A549 (cell line): ENCODE results near the gene ASAP2. TPM values are rescaled to one million over a fixed set of nuclear protein-coding genes. Genes with fewer than 3 reads are reported as not detected.

Source experiments
- ATAC-seq, 2 experiments: fragments of 200-7000 bp in 1 of 2; fragments of >200 bp in 1 of 2; cut with Nextera tagmentation in 1 of 2; cut with Tn5 transposase in 1 of 2; 3 replicates each; pipeline versions ENCODE4 v1.8.0 to v1.9.1; 2018 to 2020; ENCODE audit warnings: mild to moderate bottlenecking in 1 of 2, moderate library complexity in 1 of 2
- CTCF ChIA-PET: fragments of 300-600 bp; sonication (Branson Sonifier 250); formaldehyde crosslinking; extraction: SDS; loops from one replicate; lab custom pipeline; 2021; ENCODE audit warnings: antibody characterized with exemption, inconsistent platforms; lab: Yijun Ruan, JAX
- POLR2A ChIA-PET: fragments of 350-600 bp; formaldehyde crosslinking; extraction: SDS; loops from one replicate; lab custom pipeline; 2021; ENCODE audit warnings: antibody characterized with exemption, inconsistent platforms; lab: Yijun Ruan, JAX
- DNase-seq, 2 experiments: peaks; one replicate each; pipeline versions ENCODE4 v3.0.0 to v3.0.0-alpha.2; 2011 to 2016; ENCODE audit warnings: low read depth in 1 of 2, low spot score in 1 of 2
- FAIRE-seq: peaks from 2 replicates; lab custom pipeline; 2011; peaks lifted over from hg19 to GRCh38; lab: Jason Lieb, UNC
- H3K27ac ChIP-seq, 2 experiments: fragments of >200 bp; sonication (Bioruptor Twin); formaldehyde crosslinking; 3 replicates each; pipeline ENCODE4 v1.5.1; 2016 to 2017
- H3K4me1 ChIP-seq: fragments of >200 bp; sonication (Bioruptor Twin); formaldehyde crosslinking; 3 replicates; pipeline ENCODE4 v1.6.1; 2016
- H3K4me2 ChIP-seq: fragments of >200 bp; sonication (Bioruptor Twin); formaldehyde crosslinking; 3 replicates; pipeline ENCODE4 v1.6.1; 2016
- H3K4me3 ChIP-seq: fragments of >200 bp; sonication (Bioruptor Twin); formaldehyde crosslinking; 3 replicates; pipeline ENCODE4 v1.5.1; 2016
- H3K9me3 ChIP-seq: fragments of >200 bp; sonication (Bioruptor Twin); formaldehyde crosslinking; 3 replicates; pipeline ENCODE4 v1.6.1; 2016
- BHLHE40 ChIP-seq: IDR thresholded peaks from 2 replicates; pipeline ENCODE4 v1.6.1; 2012; ENCODE audit warnings: low read depth, low read length, inconsistent platforms
- CEBPB ChIP-seq, 2 experiments: fragments of >200 bp in 1 of 2; sonication (Bioruptor Twin) in 1 of 2; formaldehyde crosslinking in 1 of 2; IDR thresholded peaks; 2 replicates each; pipeline ENCODE4 v1.6.1; 2012 to 2016
- EHF ChIP-seq: fragments of 250-450 bp; sonication (Bioruptor Pico); IDR thresholded peaks from 2 replicates; pipeline ENCODE4 v1.5.0; 2020; ENCODE audit warnings: mild to moderate bottlenecking
- FOXS1 ChIP-seq: fragments of 250-450 bp; sonication (Bioruptor Pico); IDR thresholded peaks from 2 replicates; pipeline ENCODE4 v1.5.0; 2020; ENCODE audit warnings: mild to moderate bottlenecking, moderate library complexity
- GATA3 ChIP-seq: IDR thresholded peaks from 2 replicates; pipeline ENCODE4 v1.6.1; 2012; ENCODE audit warnings: borderline replicate concordance
- HOXA7 ChIP-seq: fragments of 250-450 bp; sonication (Bioruptor Pico); IDR thresholded peaks from 2 replicates; pipeline ENCODE4 v1.5.0; 2020; ENCODE audit warnings: mild to moderate bottlenecking, moderate library complexity
- JUN ChIP-seq, 2 experiments: fragments of >200 bp; sonication (Bioruptor Twin); formaldehyde crosslinking; IDR thresholded peaks; 2 replicates in 1 of 2; 3 replicates in 1 of 2; pipeline ENCODE4 v1.6.1; 2016 to 2017
- MAFK ChIP-seq: fragments of 450-650 bp; IDR thresholded peaks from 2 replicates; pipeline ENCODE4 v1.6.1; 2014; ENCODE audit not compliant: partially characterized antibody
- NFE2L2 ChIP-seq: fragments of 150-350 bp; conservative IDR thresholded peaks from 2 replicates; pipeline ENCODE4 v1.6.1; 2014; ENCODE audit warnings: low read length
- POLR2A ChIP-seq: IDR thresholded peaks from 2 replicates; pipeline ENCODE4 v1.6.1; 2012; ENCODE audit warnings: mild to moderate bottlenecking, low read length
- RAD21 ChIP-seq, 2 experiments: fragments of >200 bp in 1 of 2; sonication (Bioruptor Twin) in 1 of 2; formaldehyde crosslinking in 1 of 2; IDR thresholded peaks in 1 of 2; conservative IDR thresholded peaks in 1 of 2; 2 replicates in 1 of 2; 3 replicates in 1 of 2; pipeline ENCODE4 v1.6.1; 2012 to 2018; ENCODE audit warnings: inconsistent platforms in 1 of 2
- REST ChIP-seq: fragments of 200-600 bp; sonication (generic); IDR thresholded peaks from 2 replicates; pipeline ENCODE4 v1.6.1; 2016; ENCODE audit warnings: antibody characterized with exemption, mild to moderate bottlenecking, moderate library complexity
- SMC3 ChIP-seq: fragments of >200 bp; sonication (Bioruptor Twin); formaldehyde crosslinking; IDR thresholded peaks from 3 replicates; pipeline ENCODE4 v1.6.1; 2018; ENCODE audit warnings: inconsistent platforms
- TP53 ChIP-seq: fragments of 250-450 bp; sonication (Bioruptor Pico); IDR thresholded peaks from 2 replicates; pipeline ENCODE4 v1.5.0; 2021; ENCODE audit warnings: mild to moderate bottlenecking, moderate library complexity
- ZC3H11A ChIP-seq: fragments of 450-650 bp; IDR thresholded peaks from 2 replicates; pipeline ENCODE4 v1.6.1; 2014; ENCODE audit warnings: antibody characterized with exemption, mild to moderate bottlenecking
- ZFP36 ChIP-seq: fragments of 450-650 bp; IDR thresholded peaks from 2 replicates; pipeline ENCODE4 v1.6.1; 2014; ENCODE audit warnings: borderline replicate concordance; ENCODE audit not compliant: partially characterized antibody
- WGBS: methylation state at CpG from one replicate; pipeline ENCODE4 v1.1.6; 2017; ENCODE audit errors: missing lambda C conversion rate; 5-methylcytosine and 5-hydroxymethylcytosine counted together
- polyA plus RNA-seq, 4 experiments: library from polyadenylated mRNA; depleted of rRNA in 3 of 4; stranded (reverse); fragments of >200 nt; fragmentation: RNase III in 1 of 4; extraction: RNeasy Plus Mini Kit Qiagen cat#74134 plus additional on column Dnase treatment in 1 of 4; gene quantifications; 2 replicates in 3 of 4; 3 replicates in 1 of 4; pipeline ENCODE4 v1.2.3, GENCODE V29; 2011 to 2017
- TF ChIP-seq, protein P1 (sequence below): fragments of >200 bp; sonication (Bioruptor Twin); formaldehyde crosslinking; IDR thresholded peaks from 3 replicates; pipeline ENCODE4 v1.6.1; 2016
- TF ChIP-seq, protein P2 (sequence below): IDR thresholded peaks from 2 replicates; pipeline ENCODE4 v1.6.1; 2012; ENCODE audit warnings: low read depth, borderline replicate concordance
- TF ChIP-seq, protein P3 (sequence below): fragments of 450-650 bp; IDR thresholded peaks from 2 replicates; pipeline ENCODE4 v1.6.1; 2014; ENCODE audit warnings: antibody characterized with exemption
- TF ChIP-seq, protein P4 (sequence below): fragments of 150-350 bp; IDR thresholded peaks from 2 replicates; pipeline ENCODE4 v1.6.1; 2014; ENCODE audit warnings: low read depth, mild to moderate bottlenecking, low read length

The ASAP2 gene
- polyA plus RNA-seq, 2 of the 4 experiments (the other 2 are of a cell fraction) = 17.8 to 27.9 TPM

- CTCF ChIA-PET = interaction anchor here (1.2 to 9.3 kb wide), 6 partner anchors 11 to 212 kb away, joined by 3 to 82 read pairs (median 4); partner anchors contain the start of gene ASAP2
- no peak for FAIRE-seq
- no peak for DNase-seq
- POLR2A ChIA-PET = interaction anchor here (0.7 kb wide), 1 partner anchor 747 kb away, joined by 4 read pairs; no protein-coding TSS in a partner anchor
- peak in 1 of 2 experiments; percentile 39; a peak in 2 of 6 replicates for ATAC-seq
- no peaks in the 10 kb centered on the region for H3K4me1 ChIP-seq
- TF ChIP-seq, protein P1, sequence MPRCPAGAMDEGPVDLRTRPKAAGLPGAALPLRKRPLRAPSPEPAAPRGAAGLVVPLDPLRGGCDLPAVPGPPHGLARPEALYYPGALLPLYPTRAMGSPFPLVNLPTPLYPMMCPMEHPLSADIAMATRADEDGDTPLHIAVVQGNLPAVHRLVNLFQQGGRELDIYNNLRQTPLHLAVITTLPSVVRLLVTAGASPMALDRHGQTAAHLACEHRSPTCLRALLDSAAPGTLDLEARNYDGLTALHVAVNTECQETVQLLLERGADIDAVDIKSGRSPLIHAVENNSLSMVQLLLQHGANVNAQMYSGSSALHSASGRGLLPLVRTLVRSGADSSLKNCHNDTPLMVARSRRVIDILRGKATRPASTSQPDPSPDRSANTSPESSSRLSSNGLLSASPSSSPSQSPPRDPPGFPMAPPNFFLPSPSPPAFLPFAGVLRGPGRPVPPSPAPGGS = no peak
- TF ChIP-seq BHLHE40 = no peak
- no peak for TF ChIP-seq ZC3H11A
- TF ChIP-seq POLR2A = no peak
- TF ChIP-seq TP53 (CRISPR knock-in tag) = no peak
- no peak for TF ChIP-seq RAD21 (conservative IDR thresholded peaks at IDR 0.05 in 1 of 2, IDR thresholded peaks at IDR 0.05 in 1 of 2)
- TF ChIP-seq, protein P2, sequence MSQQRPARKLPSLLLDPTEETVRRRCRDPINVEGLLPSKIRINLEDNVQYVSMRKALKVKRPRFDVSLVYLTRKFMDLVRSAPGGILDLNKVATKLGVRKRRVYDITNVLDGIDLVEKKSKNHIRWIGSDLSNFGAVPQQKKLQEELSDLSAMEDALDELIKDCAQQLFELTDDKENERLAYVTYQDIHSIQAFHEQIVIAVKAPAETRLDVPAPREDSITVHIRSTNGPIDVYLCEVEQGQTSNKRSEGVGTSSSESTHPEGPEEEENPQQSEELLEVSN = no peak
- no peak for TF ChIP-seq MAFK
- no peak for TF ChIP-seq CEBPB (IDR thresholded peaks at IDR 0.05)
- TF ChIP-seq, protein P3, sequence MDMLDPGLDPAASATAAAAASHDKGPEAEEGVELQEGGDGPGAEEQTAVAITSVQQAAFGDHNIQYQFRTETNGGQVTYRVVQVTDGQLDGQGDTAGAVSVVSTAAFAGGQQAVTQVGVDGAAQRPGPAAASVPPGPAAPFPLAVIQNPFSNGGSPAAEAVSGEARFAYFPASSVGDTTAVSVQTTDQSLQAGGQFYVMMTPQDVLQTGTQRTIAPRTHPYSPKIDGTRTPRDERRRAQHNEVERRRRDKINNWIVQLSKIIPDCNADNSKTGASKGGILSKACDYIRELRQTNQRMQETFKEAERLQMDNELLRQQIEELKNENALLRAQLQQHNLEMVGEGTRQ = no peak
- TF ChIP-seq SMC3 = no peak
- TF ChIP-seq REST = no peak
- TF ChIP-seq NFE2L2 = no peak
- no peak for TF ChIP-seq HOXA7 (CRISPR knock-in tag)
- TF ChIP-seq, protein P4, sequence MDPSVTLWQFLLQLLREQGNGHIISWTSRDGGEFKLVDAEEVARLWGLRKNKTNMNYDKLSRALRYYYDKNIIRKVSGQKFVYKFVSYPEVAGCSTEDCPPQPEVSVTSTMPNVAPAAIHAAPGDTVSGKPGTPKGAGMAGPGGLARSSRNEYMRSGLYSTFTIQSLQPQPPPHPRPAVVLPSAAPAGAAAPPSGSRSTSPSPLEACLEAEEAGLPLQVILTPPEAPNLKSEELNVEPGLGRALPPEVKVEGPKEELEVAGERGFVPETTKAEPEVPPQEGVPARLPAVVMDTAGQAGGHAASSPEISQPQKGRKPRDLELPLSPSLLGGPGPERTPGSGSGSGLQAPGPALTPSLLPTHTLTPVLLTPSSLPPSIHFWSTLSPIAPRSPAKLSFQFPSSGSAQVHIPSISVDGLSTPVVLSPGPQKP = no peak
- TF ChIP-seq FOXS1 (CRISPR knock-in tag) = no peak
- TF ChIP-seq GATA3 = no peak
- no peak for TF ChIP-seq JUN (IDR thresholded peaks at IDR 0.05)
- TF ChIP-seq EHF (CRISPR knock-in tag) = no peak
- TF ChIP-seq ZFP36 = no peak
- TF ChIP-seq, all 56 proteins: peak for 0
- Histone ChIP-seq H3K4me3 (no peak overlapping the region), H3K4me2 (no peak overlapping the region), H3K27ac (no peak overlapping the region), H3K9me3 (no peaks in the 10 kb centered on the region)
- WGBS = 54% methylated on average over 10 of the region's 10 CpGs
Observed at GRCh38 chr2:9158786-9159779, 47.5 kb upstream of the ASAP2 start.
